HG02588 (cell line): ENCODE measurements around the gene SEC63.
A peak's percentile ranks its signal among the peaks of the same experiment; 100 is the strongest.
"Not testable (repeated sequence)": the region's sequence is repeated elsewhere in the genome, so short reads cannot be mapped to it uniquely, and the experiment has no call there.

Experiments
- ATAC-seq: cut with Tn5 transposase; IDR thresholded peaks from one replicate; pipeline ENCODE4 v1.9.1; 2021; ENCODE audit warnings: mild to moderate bottlenecking, moderate library complexity; ENCODE audit not compliant: unreplicated experiment

Gene SEC63

DNA sequence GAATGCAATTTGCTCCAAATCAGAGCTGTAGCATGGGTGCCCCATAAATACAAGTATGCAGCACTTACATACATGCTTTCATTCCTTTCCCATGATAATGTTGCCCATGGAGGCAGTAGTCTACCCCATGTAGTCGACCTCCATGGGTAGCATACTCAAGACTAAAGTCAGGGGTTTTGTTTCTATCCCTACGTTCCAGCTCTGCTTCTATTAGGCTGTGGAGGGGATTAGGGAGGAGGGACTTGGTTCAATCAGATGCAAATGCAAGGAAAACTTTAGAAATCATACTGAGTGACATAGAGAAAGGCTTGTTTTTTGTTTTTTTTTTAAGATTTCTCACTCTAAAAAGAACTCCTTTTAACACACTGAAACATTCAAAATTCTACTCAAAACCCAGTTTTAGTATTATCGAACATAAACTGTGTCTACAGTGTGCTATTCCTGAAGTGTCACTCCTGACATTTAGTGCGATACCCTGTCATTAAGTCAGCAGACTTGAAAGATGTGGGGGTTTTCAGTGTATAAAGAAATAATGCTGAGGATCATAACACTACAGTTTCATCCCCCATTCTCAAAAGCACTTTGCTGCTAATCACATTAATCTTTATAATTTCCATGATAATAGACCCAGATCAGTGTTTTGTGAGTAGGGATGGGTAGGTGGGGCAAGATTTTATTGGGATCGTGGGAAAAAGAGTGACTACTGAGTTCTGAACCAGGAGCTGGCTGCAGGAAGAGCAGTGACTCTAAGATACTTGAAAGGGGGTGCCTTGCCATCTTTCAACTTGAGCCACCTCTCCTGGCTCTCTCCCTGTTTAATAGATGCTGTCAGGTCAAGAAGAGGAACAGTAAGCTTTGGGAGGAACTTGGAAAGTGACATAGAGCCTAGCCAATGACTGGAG is 93.5 kb downstream of the SEC63 start:
- ATAC-seq, result no peak

GRCh38 chr6:107862383-107862782 is 95.6 kb downstream of the SEC63 start:
- no peak for ATAC-seq

GRCh38 chr6:107860963-107861362 is 97.0 kb downstream of the SEC63 start:
- ATAC-seq, result not testable (repeated sequence)

DNA sequence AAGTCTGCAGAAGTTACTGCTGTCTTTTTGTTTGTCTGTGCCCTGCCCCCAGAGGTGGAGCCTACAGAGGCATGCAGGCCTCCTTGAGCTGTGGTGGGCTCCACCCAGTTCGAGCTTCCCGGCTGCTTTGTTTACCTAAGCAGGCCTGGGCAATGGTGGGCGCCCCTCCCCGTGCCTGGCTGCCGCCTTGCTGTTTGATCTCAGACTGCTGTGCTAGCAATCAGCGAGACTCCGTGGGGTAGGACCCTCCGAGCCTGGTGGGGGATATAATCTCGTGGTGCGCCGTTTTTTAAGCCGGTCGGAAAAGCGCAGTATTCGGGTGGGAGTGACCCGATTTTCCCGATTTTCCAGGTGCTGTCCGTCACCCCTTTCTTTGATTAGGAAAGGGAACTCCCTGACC is 97.9 kb downstream of the SEC63 start:
- not testable (repeated sequence) for ATAC-seq

DNA sequence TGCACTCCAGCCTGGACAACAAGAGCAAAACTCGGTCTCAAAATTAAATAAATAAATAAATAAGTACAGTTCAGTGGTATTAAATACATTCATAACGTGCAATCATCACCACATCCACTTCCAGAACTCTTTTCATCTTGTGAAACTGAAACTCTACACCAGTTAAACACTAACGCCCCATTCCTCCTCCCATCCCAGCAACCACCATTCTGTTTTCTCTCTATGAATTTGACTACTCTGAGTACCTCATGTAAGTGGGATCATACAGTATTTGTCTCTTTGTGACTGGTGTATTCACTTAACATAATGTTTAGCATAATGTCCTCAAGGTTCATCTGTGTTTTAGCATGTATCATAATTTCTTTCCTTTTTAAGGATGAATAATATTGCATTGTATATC is 104.8 kb downstream of the SEC63 start:
- ATAC-seq, result no peak

DNA sequence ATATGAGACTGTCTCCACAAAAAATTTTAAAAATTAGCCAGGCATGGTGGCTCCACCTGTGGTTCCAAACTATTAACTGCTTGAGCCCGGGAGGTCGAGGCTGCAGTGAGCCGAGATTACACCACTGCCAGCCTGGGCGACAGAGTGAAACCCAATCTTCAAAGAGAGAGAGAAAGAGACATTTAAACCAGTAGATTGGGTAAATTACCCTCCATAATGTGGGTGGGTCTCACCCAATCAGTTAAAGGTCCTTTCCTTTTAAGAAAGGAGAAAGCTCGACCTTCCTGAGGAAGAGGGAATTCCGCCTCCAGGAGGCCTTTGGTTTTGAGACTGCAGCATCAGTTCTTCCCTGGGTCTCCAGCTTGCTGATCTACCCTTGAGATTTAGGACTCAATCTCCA is 108.7 kb downstream of the SEC63 start:
- no peak for ATAC-seq

DNA sequence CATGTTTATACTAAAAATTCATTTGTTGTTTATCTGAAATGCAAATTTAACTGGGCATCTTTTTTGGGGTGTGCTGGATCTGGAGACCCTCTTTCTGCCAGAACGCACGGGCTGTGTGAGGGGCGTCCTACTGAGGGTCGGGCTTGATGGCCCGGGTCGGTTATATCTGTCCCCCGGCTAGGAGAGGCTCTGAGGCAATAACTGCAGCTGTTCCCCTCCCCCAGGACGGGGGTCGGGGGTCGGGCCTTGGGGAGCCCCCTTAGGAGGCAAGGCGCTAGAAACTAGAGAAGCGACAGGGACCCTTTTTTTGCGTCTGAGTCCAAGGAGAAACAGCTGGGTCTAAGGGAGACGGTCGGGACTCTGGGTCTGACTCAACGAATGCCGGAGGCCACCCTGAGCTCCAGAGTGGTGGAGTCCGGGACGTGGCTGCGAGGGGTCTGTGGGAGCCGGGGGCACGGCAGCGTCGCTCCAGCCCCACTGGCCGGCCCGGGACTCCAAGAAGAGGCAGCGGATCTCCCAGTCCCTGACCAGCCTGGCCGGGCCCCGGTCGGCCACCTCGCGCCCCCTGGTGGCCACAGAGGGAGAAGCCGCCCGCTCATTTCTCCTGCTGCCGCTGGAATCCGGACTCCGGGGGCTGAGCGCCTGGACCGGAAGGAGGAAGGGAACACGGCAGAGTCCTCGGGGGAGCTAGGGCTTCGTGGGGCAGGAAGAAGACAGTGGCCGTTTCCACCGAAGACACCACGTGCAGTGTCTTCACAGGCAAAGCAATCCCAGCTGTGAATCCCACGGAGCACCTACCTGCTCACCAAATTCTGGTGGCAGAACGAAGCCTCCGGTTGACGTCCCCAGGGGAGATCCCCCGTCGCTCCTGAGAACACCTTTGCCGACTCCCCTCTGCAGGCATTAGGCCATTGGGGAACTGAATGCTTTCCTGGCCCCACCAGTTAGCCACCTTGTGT is 109.9 kb downstream of the SEC63 start:
- peak; percentile 68 for ATAC-seq

- no peak for ATAC-seq
Measured at GRCh38 chr6:107846262-107846795, 111.7 kb downstream of the SEC63 start.

DNA sequence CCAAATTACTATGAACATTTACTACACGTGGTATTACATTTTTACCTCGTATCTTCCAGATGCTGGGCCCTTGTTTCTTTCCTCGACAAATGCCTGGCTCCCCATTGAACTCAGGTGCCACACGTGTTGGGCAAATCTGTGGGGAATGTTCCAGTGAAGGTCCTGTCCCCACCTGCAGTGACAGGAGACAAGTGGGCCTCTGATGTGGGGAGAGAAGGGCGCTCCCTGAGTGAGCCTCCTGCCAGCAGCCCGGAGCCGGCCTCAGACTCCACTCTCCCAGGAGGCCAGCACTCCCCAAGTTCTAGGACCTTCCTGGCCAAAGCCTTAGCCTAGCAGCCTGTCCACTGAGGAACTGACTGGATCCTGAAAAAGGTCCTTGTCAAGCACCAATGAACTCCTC is 112.2 kb downstream of the SEC63 start:
- no peak for ATAC-seq

DNA sequence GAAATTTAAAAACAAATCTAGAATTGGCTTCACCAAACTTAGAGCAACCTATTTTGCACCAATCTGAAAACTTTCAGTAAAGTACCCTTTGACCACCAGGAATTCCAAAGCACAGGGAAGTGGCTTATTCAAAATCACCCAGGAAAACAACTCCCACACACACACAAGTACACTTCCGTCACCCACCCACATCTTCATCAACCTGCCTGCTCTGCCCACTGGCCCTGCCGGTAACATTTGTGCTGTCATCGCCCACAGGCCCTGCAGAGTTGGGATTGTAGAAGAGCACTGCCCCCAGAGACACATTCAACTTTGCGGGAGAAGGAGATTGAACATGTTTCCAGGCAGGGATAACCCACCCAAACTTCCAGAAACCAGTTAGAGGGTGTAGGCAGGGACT is 114.6 kb downstream of the SEC63 start:
- no peak for ATAC-seq

GRCh38 chr6:107841275-107841670 is 116.7 kb downstream of the SEC63 start:
- no peak for ATAC-seq

GRCh38 chr6:107840636-107841274 is 117.3 kb downstream of the SEC63 start:
- ATAC-seq, result no peak

DNA sequence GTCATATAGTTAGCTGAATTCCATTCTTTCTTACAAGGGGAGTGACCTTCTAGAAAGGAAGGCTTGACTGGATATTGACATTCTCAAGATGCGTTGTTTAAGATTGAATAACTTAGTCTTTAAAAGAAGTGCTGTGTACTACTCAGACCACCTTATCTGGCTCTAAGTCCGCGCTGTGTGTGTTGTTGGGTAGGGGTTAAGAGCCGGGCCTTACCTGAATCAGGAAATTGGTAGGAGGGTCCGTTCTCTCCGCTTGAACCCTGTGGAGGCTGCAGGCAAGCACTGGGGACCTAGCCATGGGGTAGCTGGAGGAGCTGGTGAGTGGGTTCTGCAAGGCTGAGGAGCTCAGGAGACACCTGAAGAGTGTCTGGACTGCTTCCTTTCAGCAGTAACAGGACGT is 124.9 kb downstream of the SEC63 start:
- no peak for ATAC-seq

DNA sequence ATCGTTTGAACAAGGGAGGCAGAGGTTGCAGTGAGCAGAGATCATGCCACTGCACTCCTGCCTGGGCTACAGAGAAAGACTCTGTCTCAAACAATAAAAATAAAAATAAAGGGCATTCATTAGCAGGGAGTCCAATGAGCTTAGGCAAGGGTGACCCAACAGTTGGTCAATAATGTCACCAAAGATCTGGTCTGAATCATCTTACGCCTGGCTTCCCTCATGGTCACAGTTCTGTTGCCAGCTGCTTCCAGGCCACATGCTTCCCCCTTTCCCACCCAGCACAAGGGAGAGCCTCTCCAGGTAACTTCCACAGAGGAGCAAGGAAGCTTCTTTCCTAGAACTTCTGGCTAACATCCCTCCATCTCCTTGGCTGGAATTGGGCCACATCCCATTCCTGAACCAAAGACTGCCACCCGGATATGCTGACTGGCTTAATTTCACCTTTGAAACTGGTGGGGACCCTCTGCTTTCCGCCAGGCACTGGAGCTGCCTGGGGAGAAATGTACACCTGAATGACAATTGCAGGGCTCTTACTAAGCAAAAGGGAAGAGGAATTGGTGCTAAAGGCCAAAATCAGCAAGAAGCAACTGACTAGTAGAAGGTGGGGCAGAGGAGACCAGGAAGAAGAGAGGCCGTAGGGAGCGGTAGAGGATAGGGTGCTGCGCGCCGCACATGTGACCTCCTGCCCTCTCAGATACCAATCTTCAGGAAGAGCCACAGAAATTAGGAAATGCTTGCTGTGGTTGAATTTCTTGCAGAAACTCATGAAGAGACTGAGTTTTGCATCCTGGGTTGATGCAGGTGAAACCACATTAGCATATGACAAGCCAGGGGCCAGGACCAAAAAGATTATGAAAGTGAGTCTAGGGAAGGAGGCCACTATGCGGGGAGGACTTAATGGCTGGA is 125.6 kb downstream of the SEC63 start:
- ATAC-seq, result no peak

- no peak for ATAC-seq
Measured at GRCh38 chr6:107830060-107830459, 127.9 kb downstream of the SEC63 start.

DNA sequence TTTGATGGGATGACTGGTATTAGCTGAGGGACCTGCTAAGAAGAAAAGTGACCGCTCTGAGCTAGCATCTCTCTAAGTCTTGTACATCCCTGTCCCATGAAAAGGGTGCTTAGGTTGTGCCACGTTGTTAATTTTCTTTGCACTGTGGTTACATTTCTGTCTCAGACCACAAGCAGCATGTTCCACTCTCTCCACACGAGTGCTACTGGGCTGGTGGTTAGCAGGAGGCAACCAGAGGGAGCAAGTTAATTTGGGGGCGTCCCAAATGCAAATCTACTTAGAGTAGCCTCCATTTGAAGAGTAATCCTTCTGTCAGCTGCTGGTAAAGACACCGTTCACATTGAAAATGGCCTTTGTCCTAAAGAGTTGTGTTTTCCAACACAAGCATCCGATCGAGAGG is 130.5 kb downstream of the SEC63 start:
- ATAC-seq, result no peak

GRCh38 chr6:107823047-107823557 is 134.9 kb downstream of the SEC63 start:
- no peak for ATAC-seq

DNA sequence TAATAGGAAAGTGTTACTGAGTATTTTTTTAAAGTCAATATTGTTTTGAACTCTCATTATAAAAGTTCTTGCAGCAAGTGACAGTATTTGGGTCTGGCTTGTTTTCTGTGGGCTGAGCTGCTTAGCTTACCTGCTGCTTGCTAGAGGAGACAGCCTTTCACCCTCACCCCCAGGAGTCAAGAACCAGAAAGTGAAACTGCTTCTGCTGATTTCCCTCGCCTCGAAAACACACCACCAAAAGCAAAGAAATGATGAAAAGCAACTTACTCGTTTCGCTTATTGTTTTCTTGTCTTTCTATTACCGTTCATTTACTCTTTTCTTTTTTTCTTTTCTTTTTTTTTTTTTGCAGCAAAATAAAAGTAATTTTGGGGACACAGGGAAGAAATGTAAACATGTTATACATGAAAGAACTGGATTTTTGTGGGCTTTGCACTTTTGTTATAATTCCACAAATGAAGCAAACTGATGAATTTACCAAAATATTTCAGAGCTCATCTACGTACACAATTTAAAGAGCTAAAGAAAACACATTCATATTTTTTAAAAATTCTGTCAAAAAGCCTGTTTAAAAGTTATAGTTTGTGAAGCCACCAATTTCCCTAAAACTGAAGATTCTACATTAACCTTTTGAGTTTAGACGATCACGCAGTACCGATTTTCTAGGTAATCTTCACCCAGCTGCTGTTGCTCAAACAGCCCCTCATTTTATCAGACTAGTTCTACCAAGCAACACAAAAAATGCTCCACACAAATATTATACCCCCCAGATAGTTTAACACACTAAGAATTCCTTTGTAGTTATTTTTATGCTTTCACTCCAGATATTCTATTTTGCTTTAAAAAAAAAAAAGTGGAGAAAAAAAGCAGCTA is 135.6 kb downstream of the SEC63 start:
- peak; percentile 59 for ATAC-seq

DNA sequence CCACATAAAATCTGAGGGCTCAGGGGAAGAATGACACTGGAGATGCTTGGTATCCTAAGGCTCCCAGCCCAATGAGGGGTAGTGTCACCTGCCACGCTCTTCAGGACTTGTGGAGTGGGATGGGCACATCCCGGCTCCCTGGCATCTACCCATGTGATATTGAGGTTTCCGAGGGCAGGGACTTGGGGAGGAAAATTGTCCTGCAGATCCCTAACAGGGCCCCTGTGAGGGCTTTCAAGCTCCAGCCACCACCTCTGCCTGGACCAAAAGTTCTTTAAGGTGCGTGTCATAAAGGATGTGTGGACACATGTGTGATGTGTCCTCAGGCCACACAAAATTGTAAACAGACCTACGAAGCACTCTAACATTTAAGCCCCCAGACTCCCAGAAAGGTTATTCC is 136.4 kb downstream of the SEC63 start:
- ATAC-seq, result no peak
